GM18870 (cell line): ENCODE measurements around the gene SERPINB10.
"Not testable (repeated sequence)": the region's sequence is repeated elsewhere in the genome, so short reads cannot be mapped to it uniquely, and the experiment has no call there.

Source experiments
- ATAC-seq: cut with Tn5 transposase; IDR thresholded peaks from one replicate; pipeline ENCODE4 v1.9.1; 2021; ENCODE audit warnings: moderate library complexity; ENCODE audit not compliant: unreplicated experiment

SERPINB10 gene

GRCh38 chr18:63940008-63940407 lies 32.2 kb downstream of the SERPINB10 start:
- no peak for ATAC-seq

GRCh38 chr18:63940543-63941050 lies 32.8 kb downstream of the SERPINB10 start:
- ATAC-seq, result not testable (repeated sequence)

- ATAC-seq, result no peak
Observed at GRCh38 chr18:63947051-63947790, 39.5 kb downstream of the SERPINB10 start.

GRCh38 chr18:63949068-63949737 lies 41.4 kb downstream of the SERPINB10 start, which contains the start of gene HMSD:
HMSD (plus strand) TSS chr18:63949301; CDS start chr18:63953456, 4,155 bp downstream.
- peak; percentile 62 for ATAC-seq

GRCh38 chr18:63951302-63951705 lies 43.5 kb downstream of the SERPINB10 start:
- peak; percentile 64 for ATAC-seq

- ATAC-seq, result no peak
Observed at GRCh38 chr18:63953811-63954210, 46.1 kb downstream of the SERPINB10 start.

- no peak for ATAC-seq
Observed at GRCh38 chr18:63956755-63957154, 49.0 kb downstream of the SERPINB10 start.

GRCh38 chr18:63960891-63961290 lies 53.1 kb downstream of the SERPINB10 start:
- no peak for ATAC-seq

- no peak for ATAC-seq
Observed at GRCh38 chr18:63961435-63961980, 53.8 kb downstream of the SERPINB10 start.

GRCh38 chr18:63962137-63962536 lies 54.4 kb downstream of the SERPINB10 start:
- no peak for ATAC-seq

GRCh38 chr18:63963615-63964256 lies 56.0 kb downstream of the SERPINB10 start:
- ATAC-seq, result peak; percentile 67

- ATAC-seq, result no peak
Observed at GRCh38 chr18:63964908-63965307, 57.1 kb downstream of the SERPINB10 start.

- ATAC-seq, result no peak
Observed at GRCh38 chr18:63965716-63966330, 58.1 kb downstream of the SERPINB10 start.

- ATAC-seq, result peak; percentile 86
Observed at GRCh38 chr18:63969942-63970808, 62.4 kb downstream of the SERPINB10 start, which contains the start of gene SERPINB8. SERPINB8 (plus strand) TSS chr18:63970081; CDS start chr18:63978309, 8,228 bp downstream.

GRCh38 chr18:63970809-63971205 lies 63.0 kb downstream of the SERPINB10 start:
- no peak for ATAC-seq

- ATAC-seq, result no peak
Observed at GRCh38 chr18:63971320-63972001, 63.7 kb downstream of the SERPINB10 start.

GRCh38 chr18:63972002-63972376 lies 64.2 kb downstream of the SERPINB10 start:
- no peak for ATAC-seq

- no peak for ATAC-seq
Observed at GRCh38 chr18:63974991-63975390, 67.2 kb downstream of the SERPINB10 start.

- ATAC-seq, result no peak
Observed at GRCh38 chr18:63975628-63976027, 67.9 kb downstream of the SERPINB10 start.
